Mesendoderm (in vitro differentiated cells): Measurements from ENCODE around the gene TINAG.

Source experiments
- DNase-seq: peaks from one replicate; pipeline ENCODE4 v3.0.0; 2013
- H2AK5ac ChIP-seq: 2 replicates; pipeline ENCODE4 v1.6.1; 2013; ENCODE audit warnings: low read length, inconsistent platforms
- H2BK120ac ChIP-seq: 2 replicates; pipeline ENCODE4 v1.6.1; 2013; ENCODE audit warnings: low read depth, mild to moderate bottlenecking, low read length, moderate library complexity, mixed read lengths
- H2BK15ac ChIP-seq: replicated peaks from 2 replicates; pipeline ENCODE4 v1.6.1; 2013; ENCODE audit warnings: low read depth, mild to moderate bottlenecking, moderate library complexity
- H2BK5ac ChIP-seq: 2 replicates; pipeline ENCODE4 v1.6.1; 2013; ENCODE audit warnings: low read length, inconsistent platforms
- H3K18ac ChIP-seq: 2 replicates; pipeline ENCODE4 v1.6.1; 2013; ENCODE audit warnings: mild to moderate bottlenecking, low read length, mixed read lengths
- H3K23ac ChIP-seq: one replicate; pipeline ENCODE4 v1.6.1; 2013; ENCODE audit warnings: low read length
- H3K27ac ChIP-seq: 2 replicates; pipeline ENCODE4 v1.5.1; 2013; ENCODE audit warnings: low read depth, mild to moderate bottlenecking, inconsistent platforms, low read length, moderate library complexity
- H3K27me3 ChIP-seq: 2 replicates; pipeline ENCODE4 v1.6.1; 2013; ENCODE audit warnings: low read length, control low read depth, mild to moderate bottlenecking, inconsistent platforms; ENCODE audit not compliant: insufficient read depth, poor library complexity
- H3K36me3 ChIP-seq: 2 replicates; pipeline ENCODE4 v1.6.1; 2013; ENCODE audit warnings: low read length, inconsistent platforms; ENCODE audit not compliant: control insufficient read depth, insufficient read depth
- H3K4ac ChIP-seq: one replicate; pipeline ENCODE4 v1.6.1; 2013; ENCODE audit warnings: low read depth, mild to moderate bottlenecking, low read length, moderate library complexity
- H3K4me1 ChIP-seq: 2 replicates; pipeline ENCODE4 v1.6.1; 2013; ENCODE audit warnings: low read depth, low read length, inconsistent platforms; ENCODE audit not compliant: control insufficient read depth
- H3K4me2 ChIP-seq: 2 replicates; pipeline ENCODE4 v1.6.1; 2013; ENCODE audit warnings: low read length
- H3K4me3 ChIP-seq: 2 replicates; pipeline ENCODE4 v1.5.1; 2013; ENCODE audit warnings: mild to moderate bottlenecking, low read length
- H3K56ac ChIP-seq: one replicate; pipeline ENCODE4 v1.6.1; 2013; ENCODE audit warnings: low read length
- H3K79me1 ChIP-seq: 2 replicates; pipeline ENCODE4 v1.6.1; 2013; ENCODE audit warnings: low read length, inconsistent platforms
- H3K79me2 ChIP-seq: 2 replicates; pipeline ENCODE4 v1.6.1; 2013; ENCODE audit warnings: mild to moderate bottlenecking, low read length; ENCODE audit not compliant: control insufficient read depth, insufficient read depth
- H3K9ac ChIP-seq: 2 replicates; pipeline ENCODE4 v1.6.1; 2013; ENCODE audit warnings: low read length, inconsistent platforms
- H4K5ac ChIP-seq: one replicate; pipeline ENCODE4 v1.6.1; 2013; ENCODE audit warnings: low read length
- H4K8ac ChIP-seq: one replicate; pipeline ENCODE4 v1.6.1; 2013; ENCODE audit warnings: low read depth, mild to moderate bottlenecking, control low read depth, low read length, moderate library complexity
- WGBS: extraction: QIAGEN DNeasy Blood & Tissue Kit; methylation state at CpG from one replicate; pipeline ENCODE4 v1.1.7; 2013; ENCODE audit warnings: low lambda C conversion rate, missing lambda C conversion rate; ENCODE audit not compliant: insufficient coverage; ENCODE audit errors: extremely low coverage; 5-methylcytosine and 5-hydroxymethylcytosine counted together

Gene TINAG

DNA sequence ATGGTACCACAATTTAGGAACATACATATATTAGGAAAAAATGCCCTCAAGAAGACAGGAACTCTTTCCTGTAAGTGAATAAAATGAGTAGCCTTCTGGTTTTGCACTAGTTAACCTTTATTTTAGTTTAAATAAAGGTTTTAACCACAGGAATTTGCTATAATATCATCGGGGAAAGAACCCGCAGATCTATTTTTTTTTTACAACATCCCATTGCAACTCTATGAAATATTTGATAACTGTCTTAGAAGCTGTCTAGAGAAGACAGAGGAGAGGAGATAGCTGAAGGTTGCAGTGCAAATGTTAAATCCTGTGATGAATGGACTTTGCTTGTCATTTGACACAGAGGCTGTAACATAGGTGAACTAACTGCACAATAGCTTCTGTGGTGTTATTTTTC, 69.5 kb downstream of the TINAG start:
- no peak overlapping the region for H4K8ac ChIP-seq
- H3K18ac ChIP-seq: no peak overlapping the region
- no peak overlapping the region for H3K4me3 ChIP-seq
- no peak overlapping the region for H3K27ac ChIP-seq
- H3K79me2 ChIP-seq: no peaks in the 10 kb centered on the region
- H2BK5ac ChIP-seq: no peak overlapping the region
- H3K23ac ChIP-seq: no peak overlapping the region
- no CpG with 5 or more reads among the region's 2 CpGs for WGBS
- no peak overlapping the region for H3K4ac ChIP-seq
- H3K56ac ChIP-seq: no peak overlapping the region
- H2AK5ac ChIP-seq: no peak overlapping the region
- no peak overlapping the region for H3K4me2 ChIP-seq
- H3K9ac ChIP-seq: no peak overlapping the region
- no peak overlapping the region for H2BK15ac ChIP-seq
- no peak for DNase-seq
- H3K4me1 ChIP-seq: no peaks in the 10 kb centered on the region
- no peak overlapping the region for H4K5ac ChIP-seq
- H3K27me3 ChIP-seq: no peaks in the 10 kb centered on the region
- H3K79me1 ChIP-seq: no peaks in the 10 kb centered on the region
- H3K36me3 ChIP-seq: no peaks in the 10 kb centered on the region
- no peak overlapping the region for H2BK120ac ChIP-seq

DNA sequence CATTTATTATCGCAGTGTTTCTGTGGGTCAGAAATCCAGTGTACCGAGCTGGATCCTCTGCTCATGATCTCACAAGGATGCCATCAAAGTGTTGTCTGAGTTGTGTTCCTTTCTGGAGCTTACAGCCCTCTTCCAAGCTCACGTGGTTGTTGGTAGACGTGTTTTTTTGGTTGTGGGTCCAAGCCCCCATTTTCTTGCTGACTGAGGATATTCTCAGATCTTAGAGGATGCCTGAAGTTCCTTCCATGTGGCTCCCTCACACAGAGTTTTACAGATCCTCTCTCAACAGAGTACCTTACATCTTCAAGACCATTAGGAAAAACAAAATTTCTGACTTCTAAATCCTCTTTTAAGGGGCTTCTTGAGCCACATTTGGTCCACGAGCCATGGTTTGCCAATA, 78.1 kb downstream of the TINAG start:
- no peak overlapping the region for H3K4ac ChIP-seq
- H2AK5ac ChIP-seq: no peak overlapping the region
- WGBS: no CpG with 5 or more reads among the region's 5 CpGs
- H3K79me1 ChIP-seq: no peaks in the 10 kb centered on the region
- no peaks in the 10 kb centered on the region for H3K79me2 ChIP-seq
- H4K8ac ChIP-seq: no peak overlapping the region
- no peak overlapping the region for H3K9ac ChIP-seq
- H3K27me3 ChIP-seq: no peaks in the 10 kb centered on the region
- H3K18ac ChIP-seq: no peak overlapping the region
- no peak for DNase-seq
- H3K36me3 ChIP-seq: no peaks in the 10 kb centered on the region
- no peak overlapping the region for H3K4me2 ChIP-seq
- no peak overlapping the region for H3K56ac ChIP-seq
- H3K27ac ChIP-seq: no peak overlapping the region
- H2BK5ac ChIP-seq: no peak overlapping the region
- no peaks in the 10 kb centered on the region for H3K4me1 ChIP-seq
- no peak overlapping the region for H3K23ac ChIP-seq
- no peak overlapping the region for H4K5ac ChIP-seq
- H2BK15ac ChIP-seq: no peak overlapping the region
- H3K4me3 ChIP-seq: no peak overlapping the region
- no peak overlapping the region for H2BK120ac ChIP-seq

DNA sequence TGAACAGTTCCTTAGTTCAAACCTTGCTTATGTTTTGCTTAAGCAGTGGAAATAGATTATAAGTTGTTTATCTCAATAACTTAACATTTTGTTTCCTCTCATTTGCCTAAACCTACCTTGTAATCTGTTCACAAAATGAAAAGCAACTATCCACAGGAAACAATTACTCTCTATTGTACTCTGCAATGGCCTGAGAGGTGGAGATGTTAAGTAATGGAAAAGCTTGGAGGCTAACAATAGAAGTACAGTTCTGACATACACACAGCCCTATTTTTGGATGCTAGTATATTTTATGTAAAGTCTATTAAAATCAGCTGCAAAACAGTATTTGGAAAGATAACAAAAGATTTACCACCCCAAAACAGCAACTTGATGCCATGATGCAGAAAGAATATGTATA, 82.1 kb downstream of the TINAG start:
- Histone ChIP-seq H3K4me3 (no peak overlapping the region), H3K4me2 (no peak overlapping the region), H4K5ac (no peak overlapping the region), H3K79me1 (no peaks in the 10 kb centered on the region), H3K23ac (no peak overlapping the region), H3K9ac (no peak overlapping the region), H3K79me2 (no peaks in the 10 kb centered on the region), H3K56ac (no peak overlapping the region), H4K8ac (no peak overlapping the region), H3K4me1 (no peaks in the 10 kb centered on the region), H3K27me3 (no peaks in the 10 kb centered on the region), H2BK120ac (no peak overlapping the region), H2BK15ac (no peak overlapping the region), H3K27ac (no peak overlapping the region), H2AK5ac (no peak overlapping the region), H3K4ac (no peak overlapping the region), H3K36me3 (no peaks in the 10 kb centered on the region), H3K18ac (no peak overlapping the region), H2BK5ac (no peak overlapping the region)
- DNase-seq: no peak

DNA sequence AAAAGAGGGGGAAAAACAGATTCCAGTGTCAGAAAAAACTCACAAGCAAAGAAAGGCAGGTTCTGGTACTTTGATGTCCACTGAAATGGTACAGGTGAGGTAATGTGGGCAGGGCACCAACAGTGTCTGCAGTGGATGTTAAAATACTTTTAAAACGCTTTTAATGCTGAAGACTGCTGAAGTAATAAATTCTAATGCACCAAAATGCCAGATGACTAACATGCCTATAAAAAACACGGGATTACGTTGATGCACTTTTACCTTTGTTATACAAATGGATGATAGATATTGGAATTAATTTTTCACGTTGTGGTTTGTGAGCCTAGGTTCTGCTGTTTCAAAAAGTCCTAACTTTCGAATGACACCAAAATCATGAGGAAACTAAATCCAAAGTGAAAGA, 83.3 kb downstream of the TINAG start:
- no peak overlapping the region for H2BK120ac ChIP-seq
- H3K18ac ChIP-seq: no peak overlapping the region
- H2AK5ac ChIP-seq: no peak overlapping the region
- no peaks in the 10 kb centered on the region for H3K36me3 ChIP-seq
- DNase-seq: no peak
- no peak overlapping the region for H3K23ac ChIP-seq
- H2BK15ac ChIP-seq: no peak overlapping the region
- H3K9ac ChIP-seq: no peak overlapping the region
- H4K8ac ChIP-seq: no peak overlapping the region
- H3K4me2 ChIP-seq: no peak overlapping the region
- WGBS: no CpG with 5 or more reads among the region's 5 CpGs
- no peak overlapping the region for H3K56ac ChIP-seq
- H3K79me1 ChIP-seq: no peaks in the 10 kb centered on the region
- H3K4me3 ChIP-seq: no peak overlapping the region
- H4K5ac ChIP-seq: no peak overlapping the region
- no peaks in the 10 kb centered on the region for H3K79me2 ChIP-seq
- H3K27ac ChIP-seq: no peak overlapping the region
- no peaks in the 10 kb centered on the region for H3K4me1 ChIP-seq
- H2BK5ac ChIP-seq: no peak overlapping the region
- no peaks in the 10 kb centered on the region for H3K27me3 ChIP-seq
- no peak overlapping the region for H3K4ac ChIP-seq

DNA sequence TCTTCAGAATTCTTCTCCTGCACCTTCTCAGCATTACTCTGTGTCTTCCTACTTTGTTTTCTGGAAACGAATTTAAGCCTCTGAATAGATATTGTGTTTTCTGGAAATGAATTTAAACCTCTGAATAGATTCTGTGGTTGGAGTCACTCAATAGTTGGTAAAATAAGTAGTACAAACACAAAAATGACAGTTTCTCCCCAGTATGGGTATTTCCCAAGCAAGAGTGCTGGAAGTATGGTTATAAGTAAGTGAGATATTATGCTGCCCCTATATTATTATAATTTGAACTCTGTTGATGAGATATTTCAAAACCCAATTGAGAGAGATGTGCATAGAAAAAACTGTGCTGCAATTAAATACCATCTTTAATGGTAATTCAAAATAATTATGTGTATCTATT, 94.9 kb downstream of the TINAG start:
- no CpG with 5 or more reads among the region's 1 CpG for WGBS
- Histone ChIP-seq H2BK120ac (no peak overlapping the region), H2BK5ac (no peak overlapping the region)

DNA sequence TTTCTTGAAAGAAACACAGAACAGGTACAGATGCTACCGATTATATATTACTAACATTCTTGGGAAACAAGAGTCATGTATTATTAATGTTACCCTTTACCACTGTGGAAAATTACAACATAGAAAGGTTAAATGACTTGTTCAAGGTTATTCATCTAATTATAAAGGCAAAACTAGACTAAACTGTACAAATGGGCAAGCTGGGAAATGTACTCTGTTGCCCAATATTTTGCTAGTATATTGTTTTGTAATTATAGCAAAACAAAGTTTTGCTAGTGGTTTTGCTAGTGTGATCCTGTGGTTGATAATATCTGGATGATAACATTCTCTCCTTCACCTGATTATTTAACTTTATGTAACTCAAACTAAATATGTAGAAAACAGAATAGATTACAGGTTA, 96.5 kb downstream of the TINAG start:
- Histone ChIP-seq H3K56ac (no peak overlapping the region), H3K9ac (no peak overlapping the region), H3K36me3 (no peaks in the 10 kb centered on the region), H3K79me1 (no peaks in the 10 kb centered on the region), H4K5ac (no peak overlapping the region), H3K4me1 (no peaks in the 10 kb centered on the region), H3K4me3 (no peak overlapping the region), H4K8ac (no peak overlapping the region), H3K79me2 (no peaks in the 10 kb centered on the region), H3K4me2 (no peak overlapping the region), H2BK15ac (no peak overlapping the region), H2AK5ac (no peak overlapping the region), H3K18ac (no peak overlapping the region), H2BK5ac (no peak overlapping the region), H3K23ac (no peak overlapping the region), H3K27ac (no peak overlapping the region), H2BK120ac (no peak overlapping the region), H3K4ac (no peak overlapping the region), H3K27me3 (no peaks in the 10 kb centered on the region)
- WGBS: no CpG with 5 or more reads among the region's 1 CpG
- no peak for DNase-seq

More for the DNA sequence above, 94.9 kb downstream of the TINAG start:
- no peaks in the 10 kb centered on the region for H3K4me1 ChIP-seq
- H4K8ac ChIP-seq: no peak overlapping the region
- H2BK15ac ChIP-seq: no peak overlapping the region
- H3K56ac ChIP-seq: no peak overlapping the region
- H3K4ac ChIP-seq: no peak overlapping the region
- H3K18ac ChIP-seq: no peak overlapping the region
- H3K36me3 ChIP-seq: no peaks in the 10 kb centered on the region
- H2AK5ac ChIP-seq: no peak overlapping the region
- no peaks in the 10 kb centered on the region for H3K27me3 ChIP-seq
- H3K23ac ChIP-seq: no peak overlapping the region
- H3K27ac ChIP-seq: no peak overlapping the region
- H3K79me2 ChIP-seq: no peaks in the 10 kb centered on the region
- H3K4me3 ChIP-seq: no peak overlapping the region
- no peaks in the 10 kb centered on the region for H3K79me1 ChIP-seq
- no peak overlapping the region for H3K9ac ChIP-seq
- DNase-seq: no peak
- H4K5ac ChIP-seq: no peak overlapping the region
- H3K4me2 ChIP-seq: no peak overlapping the region
